H1 (cell line): ENCODE data around the gene TM7SF3. TPM values are rescaled to one million over a fixed set of nuclear protein-coding genes. Genes with fewer than 3 reads are reported as not detected.

ENCODE experiments used
- ASH2L ChIP-seq: fragments of 200-600, 300-600 bp; sonication (generic); IDR thresholded peaks from one replicate; pipeline ENCODE4 v1.7.1; 2017; ENCODE audit warnings: low read length
- CHD2 ChIP-seq: IDR thresholded peaks from 2 replicates; pipeline ENCODE4 v1.6.1; 2012; ENCODE audit warnings: low read length, improper control_type of control experiment
- CHD7 ChIP-seq: fragments of 300-600 bp; sonication (generic); IDR thresholded peaks from 2 replicates; pipeline ENCODE4 v1.7.1; 2012; ENCODE audit warnings: low read length, moderate library complexity, mild to moderate bottlenecking, inconsistent platforms; ENCODE audit not compliant: insufficient replicate concordance
- CTCF ChIP-seq, 3 experiments: IDR thresholded peaks; 1 replicate in 2 of 3; 2 replicates in 1 of 3; pipeline versions ENCODE4 v1.5.1 to v1.6.1; 2011; ENCODE audit warnings: low read length in 3 of 3, mild to moderate bottlenecking in 3 of 3, inconsistent platforms in 2 of 3, low read depth in 1 of 3, moderate library complexity in 1 of 3; ENCODE audit not compliant: insufficient read depth in 1 of 3; ENCODE audit errors: control extremely low read depth in 1 of 3
- HDAC6 ChIP-seq: IDR thresholded peaks from one replicate; pipeline ENCODE4 v1.7.1; 2012; ENCODE audit warnings: low read depth, mild to moderate bottlenecking, inconsistent platforms, low read length, moderate library complexity
- KDM1A ChIP-seq: fragments of 200-600, 300-600 bp; sonication (generic); IDR thresholded peaks from 2 replicates; pipeline ENCODE4 v1.7.1; 2016; ENCODE audit warnings: mild to moderate bottlenecking, low read length, borderline replicate concordance
- KDM5A ChIP-seq: fragments of 200-600 bp; IDR thresholded peaks from 2 replicates; pipeline ENCODE4 v1.7.1; 2012; ENCODE audit warnings: mild to moderate bottlenecking, low read length, inconsistent platforms, mixed read lengths
- POU5F1 ChIP-seq: IDR thresholded peaks from 2 replicates; pipeline ENCODE4 v1.6.1; 2011; ENCODE audit warnings: low read depth, mild to moderate bottlenecking, low read length, moderate library complexity
- TBP ChIP-seq: IDR thresholded peaks from 2 replicates; pipeline ENCODE4 v1.6.1; 2011; ENCODE audit warnings: low read depth, low read length, improper control_type of control experiment
- polyA plus RNA-seq, 7 experiments: library from polyadenylated mRNA; depleted of rRNA in 3 of 7; stranded (reverse) in 5 of 7; unstranded in 2 of 7; fragments of >200 nt in 5 of 7; fragments of 200-250 nt in 2 of 7; gene quantifications; 1 replicate in 5 of 7; 2 replicates in 1 of 7; 4 replicates in 1 of 7; pipeline versions ENCODE4 v1.2.1 to v1.2.3, GENCODE V29; 2011 to 2013; ENCODE audit warnings: missing spikeins in 2 of 7, mixed read lengths in 2 of 7
- total RNA-seq: library from RNA; stranded (reverse); fragmentation: NEBNext Ultra II Directional; extraction: Animal tissue kit (Norgen Biotek cat#: 25700); gene quantifications from 2 replicates; pipeline ENCODE4 v1.2.1, GENCODE V29; 2021

TM7SF3 gene
- total and polyA plus RNA-seq, 2 of the 8 experiments (the other 6 are each of a cell fraction or from before 2014, with no cell fraction given), result 57.9 to 77.2 TPM

- no peak for TF ChIP-seq CHD7
- TF ChIP-seq TBP, result no peak
- TF ChIP-seq CTCF (IDR thresholded peaks at IDR 0.05; ENCODE audit: control extremely low read depth in 1 of 3, insufficient read depth in 1 of 3, low read depth in 1 of 3, low read length in 3 of 3), result no peak
- TF ChIP-seq HDAC6, result no peak
- TF ChIP-seq KDM1A, result no peak
- no peak for TF ChIP-seq CHD2
- no peak for TF ChIP-seq KDM5A
- no peak for TF ChIP-seq POU5F1
- no peak for TF ChIP-seq ASH2L
These were observed 42.2 kb downstream of the TM7SF3 start (continued) for GRCh38 chr12:26971963-26972362.
